ENCODE measurements around the gene CASP9.

- TF ChIP-seq POLR2A (IDR thresholded peaks at IDR 0.05; ENCODE audit: low read depth, low read length) (no peak), ESRRA (IDR thresholded peaks at IDR 0.05; ENCODE audit: low read length) (no peak), CTCF (IDR thresholded peaks at IDR 0.05 in 2 of 3, conservative IDR thresholded peaks at IDR 0.05 in 1 of 3; ENCODE audit: control insufficient read depth in 2 of 3, extremely low read depth in 1 of 3, insufficient read depth in 1 of 3, low read depth in 3 of 3, low read length in 3 of 3) (no peak), ATF2 (IDR thresholded peaks at IDR 0.05; ENCODE audit: low read length) (no peak)
Measured at GRCh38 chr1:15472587-15472986, 51.4 kb downstream of the CASP9 start.

Measured in GM12878 (cell line).